CD4-positive, alpha-beta memory T cell (primary cell): ENCODE data around the gene PREPL. TPM values are rescaled to one million over a fixed set of nuclear protein-coding genes. Genes with fewer than 3 reads are reported as not detected.
"Not testable (repeated sequence)": the region's sequence is repeated elsewhere in the genome, so short reads cannot be mapped to it uniquely, and the experiment has no call there.

ENCODE experiments used
- CTCF ChIA-PET: fragments of 350-600 bp; sonication (Branson Sonifier 250); formaldehyde crosslinking; loops from one replicate; lab custom pipeline; 2021; ENCODE audit warnings: inconsistent platforms; ENCODE audit not compliant: partially characterized antibody; lab: Charles Lee
- POLR2A ChIA-PET: fragments of 350-600 bp; sonication (Branson Sonifier 250); formaldehyde crosslinking; loops from one replicate; lab custom pipeline; 2021; ENCODE audit not compliant: partially characterized antibody; lab: Charles Lee
- DNase-seq, 5 donors: peaks; one replicate each; pipeline versions ENCODE4 v3.0.0 to v3.0.0-alpha.2; 2020 to 2022; ENCODE audit warnings: mixed read lengths in 1 of 5
- H3K27ac ChIP-seq: one replicate; pipeline ENCODE4 v1.7.0; 2013; ENCODE audit warnings: low read depth, low read length
- H3K27me3 ChIP-seq: 2 replicates; pipeline ENCODE4 v1.7.0; 2013; ENCODE audit warnings: mild to moderate bottlenecking, low read length, moderate library complexity; ENCODE audit not compliant: insufficient read depth
- H3K36me3 ChIP-seq: 2 replicates; pipeline ENCODE4 v1.7.0; 2013; ENCODE audit warnings: mild to moderate bottlenecking, low read length, moderate library complexity; ENCODE audit not compliant: insufficient read depth
- H3K4me1 ChIP-seq: 2 replicates; pipeline ENCODE4 v1.7.0; 2013; ENCODE audit warnings: mild to moderate bottlenecking, low read length, moderate library complexity; ENCODE audit not compliant: insufficient read depth
- H3K4me3 ChIP-seq, 2 donors: one replicate each; pipeline ENCODE4 v1.7.0; 2013; ENCODE audit warnings: low read length in 2 of 2, mild to moderate bottlenecking in 1 of 2
- H3K9me3 ChIP-seq, 2 donors: one replicate each; pipeline ENCODE4 v1.7.0; 2013; ENCODE audit warnings: low read length in 2 of 2, control low read depth in 1 of 2; ENCODE audit not compliant: control insufficient read depth in 1 of 2
- H3K27ac Mint-ChIP-seq, 7 donors: one replicate each; pipeline ENCODE4 v1.8.0; 2020 to 2021; ENCODE audit warnings: mixed read lengths in 7 of 7, mild to moderate bottlenecking in 6 of 7, inconsistent platforms in 3 of 7, moderate library complexity in 3 of 7
- H3K27me3 Mint-ChIP-seq, 2 donors: one replicate each; pipeline ENCODE4 v1.8.0; 2020 to 2021; ENCODE audit warnings: mixed read lengths in 2 of 2
- H3K36me3 Mint-ChIP-seq, 2 donors: one replicate each; pipeline ENCODE4 v1.8.0; 2020 to 2021; ENCODE audit warnings: mixed read lengths in 2 of 2, inconsistent platforms in 1 of 2, mild to moderate bottlenecking in 1 of 2
- H3K4me1 Mint-ChIP-seq, 4 donors: one replicate each; pipeline ENCODE4 v1.8.0; 2020 to 2021; ENCODE audit warnings: mixed read lengths in 4 of 4, mild to moderate bottlenecking in 1 of 4
- H3K4me3 Mint-ChIP-seq, 8 donors: one replicate each; pipeline ENCODE4 v1.8.0; 2020 to 2021; ENCODE audit warnings: mixed read lengths in 8 of 8, mild to moderate bottlenecking in 7 of 8, moderate library complexity in 6 of 8, inconsistent platforms in 3 of 8
- H3K9me3 Mint-ChIP-seq, 8 donors: one replicate each; pipeline ENCODE4 v1.8.0; 2020 to 2021; ENCODE audit warnings: mixed read lengths in 8 of 8, mild to moderate bottlenecking in 5 of 8, inconsistent platforms in 3 of 8, moderate library complexity in 1 of 8
- intact Hi-C: fragments of 100-400 bp; cut with micrococcal nuclease; formaldehyde crosslinking; loops from one replicate; pipeline ENCODE4 v1.15.1; 2023
- polyA plus RNA-seq, 2 donors: library from polyadenylated mRNA; unstranded; fragments of 300-500 nt; fragmentation: Illumina TruSeq; gene quantifications; one replicate each; pipeline ENCODE4 v1.2.3, GENCODE V29; 2021
- total RNA-seq, 2 experiments: library from RNA; stranded (reverse); gene quantifications; one replicate each; pipeline ENCODE4 v1.2.3, GENCODE V29; 2021

PREPL gene
- total and polyA plus RNA-seq, 4 experiments from 2014 or later, result 19.6 to 42.8 (median 29.8) TPM

GRCh38 chr2:44385226-44385625 lies 23.9 kb upstream of the PREPL start:
- POLR2A ChIA-PET, intact Hi-C loops, DNase-seq, H3K27me3 Mint-ChIP-seq, H3K9me3 ChIP-seq, CTCF ChIA-PET, H3K27ac ChIP-seq, H3K9me3 Mint-ChIP-seq, H3K27me3 ChIP-seq, H3K36me3 ChIP-seq, H3K4me3 Mint-ChIP-seq, H3K4me3 ChIP-seq, H3K27ac Mint-ChIP-seq, H3K4me1 ChIP-seq: not testable (repeated sequence)
- Mint-ChIP-seq H3K36me3 (peaks cover 21 to 46% of the 10 kb centered on the region in 2 donors), H3K4me1 (peaks cover 11 to 29% (median 15%) of the 10 kb centered on the region in 4 donors)

- POLR2A ChIA-PET, result interaction anchor here (1.5 kb wide), 1 partner anchor 15 kb away, joined by 5 read pairs; the partner anchor contains the start of gene CAMKMT
- Histone ChIP-seq H3K4me3 (no peak overlapping the region), H3K27me3 (no peaks in the 10 kb centered on the region), H3K27ac (no peak overlapping the region), H3K36me3 (no peaks in the 10 kb centered on the region), H3K4me1 (no peaks in the 10 kb centered on the region), H3K9me3 (no peaks in the 10 kb centered on the region)
- Mint-ChIP-seq H3K4me1 (peaks cover 0 to 6% (median 1%) of the 10 kb centered on the region in 4 donors), H3K27ac (no peak overlapping the region), H3K9me3 (no peaks in the 10 kb centered on the region), H3K4me3 (no peak overlapping the region), H3K27me3 (no peaks in the 10 kb centered on the region), H3K36me3 (peaks cover 27 to 43% of the 10 kb centered on the region in 2 donors)
- intact Hi-C loops, result no loop called here
- CTCF ChIA-PET, result interaction anchor here (1.0 to 1.7 kb wide), 3 partner anchors 9 to 16 kb away, joined by 3 to 7 read pairs (median 5); no protein-coding TSS in a partner anchor
- DNase-seq, result no peak
Observed at GRCh38 chr2:44377486-44377885, 16.2 kb upstream of the PREPL start.

- Mint-ChIP-seq H3K36me3 (peaks cover 17 to 23% of the 10 kb centered on the region in 2 donors), H3K9me3 (no peaks in the 10 kb centered on the region), H3K4me1 (peaks cover 5 to 13% (median 10%) of the 10 kb centered on the region in 4 donors), H3K27ac (no peak overlapping the region), H3K27me3 (no peaks in the 10 kb centered on the region), H3K4me3 (no peak overlapping the region)
- DNase-seq, result no peak
- no peak overlapping the region for H3K4me3 ChIP-seq
- no peaks in the 10 kb centered on the region for H3K36me3 ChIP-seq
- H3K27me3 ChIP-seq, result no peaks in the 10 kb centered on the region
- intact Hi-C loops, result no loop called here
- peaks cover 6% of the 10 kb centered on the region for H3K4me1 ChIP-seq
- POLR2A ChIA-PET, result interaction anchor here (1.0 kb wide), 1 partner anchor 13 kb away, joined by 3 read pairs; no protein-coding TSS in a partner anchor
- no peak overlapping the region for H3K27ac ChIP-seq
- CTCF ChIA-PET, result no interaction called here
- H3K9me3 ChIP-seq, result no peaks in the 10 kb centered on the region
Observed at GRCh38 chr2:44372246-44372645, 11.0 kb upstream of the PREPL start.

- no peaks in the 10 kb centered on the region for H3K9me3 ChIP-seq
- H3K27me3 Mint-ChIP-seq, result no peaks in the 10 kb centered on the region
- POLR2A ChIA-PET, result interaction anchor here (0.6 to 1.0 kb wide), 3 partner anchors 9 to 49 kb away, joined by 3 to 4 read pairs (median 3); no protein-coding TSS in a partner anchor
- intact Hi-C loops, result no loop called here
- H3K36me3 ChIP-seq, result no peaks in the 10 kb centered on the region
- no peak overlapping the region for H3K27ac Mint-ChIP-seq
- H3K27ac ChIP-seq, result no peak overlapping the region
- no peak overlapping the region for H3K4me3 ChIP-seq
- H3K27me3 ChIP-seq, result no peaks in the 10 kb centered on the region
- H3K4me1 ChIP-seq, result peaks cover 6% of the 10 kb centered on the region
- CTCF ChIA-PET, result no interaction called here
- H3K9me3 Mint-ChIP-seq, result no peaks in the 10 kb centered on the region
- H3K4me3 Mint-ChIP-seq, result no peak overlapping the region
- DNase-seq, result no peak
- H3K4me1 Mint-ChIP-seq, result peaks cover 5 to 13% (median 10%) of the 10 kb centered on the region in 4 donors
- H3K36me3 Mint-ChIP-seq, result peaks cover 17 to 23% of the 10 kb centered on the region in 2 donors
Observed at GRCh38 chr2:44371445-44371844, 10.2 kb upstream of the PREPL start.

- ChIA-PET POLR2A (no interaction called here), CTCF (interaction anchor here (0.8 to 1.0 kb wide), 2 partner anchors 33 to 134 kb away, joined by 3 read pairs; no protein-coding TSS in a partner anchor)
- Mint-ChIP-seq H3K36me3 (peaks cover 15 to 22% of the 10 kb centered on the region in 2 donors), H3K4me1 (peaks cover 12 to 20% (median 16%) of the 10 kb centered on the region in 4 donors), H3K27ac (no peak overlapping the region), H3K27me3 (no peaks in the 10 kb centered on the region), H3K9me3 (no peaks in the 10 kb centered on the region), H3K4me3 (no peak overlapping the region)
- intact Hi-C loops, result no loop called here
- no peak overlapping the region for H3K27ac ChIP-seq
- no peak for DNase-seq
- H3K9me3 ChIP-seq, result no peaks in the 10 kb centered on the region
- no peaks in the 10 kb centered on the region for H3K36me3 ChIP-seq
- no peaks in the 10 kb centered on the region for H3K27me3 ChIP-seq
- no peak overlapping the region for H3K4me3 ChIP-seq
- H3K4me1 ChIP-seq, result peaks cover 9% of the 10 kb centered on the region
Observed at GRCh38 chr2:44369392-44369791, 8.1 kb upstream of the PREPL start.

GRCh38 chr2:44367591-44367990 lies 6.3 kb upstream of the PREPL start:
- Histone ChIP-seq H3K36me3 (no peaks in the 10 kb centered on the region), H3K9me3 (no peaks in the 10 kb centered on the region), H3K27me3 (no peaks in the 10 kb centered on the region), H3K4me3 (no peak overlapping the region), H3K27ac (no peak overlapping the region), H3K4me1 (peaks cover 25% of the 10 kb centered on the region)
- H3K9me3 Mint-ChIP-seq, result no peaks in the 10 kb centered on the region
- ChIA-PET CTCF (interaction anchor here (0.6 kb wide), 1 partner anchor 112 kb away, joined by 3 read pairs; no protein-coding TSS in a partner anchor), POLR2A (no interaction called here)
- no peak overlapping the region for H3K27ac Mint-ChIP-seq
- intact Hi-C loops, result no loop called here
- H3K36me3 Mint-ChIP-seq, result peaks cover 5 to 7% of the 10 kb centered on the region in 2 donors
- DNase-seq, result no peak
- no peak overlapping the region for H3K4me3 Mint-ChIP-seq
- H3K4me1 Mint-ChIP-seq, result peaks cover 20 to 34% (median 24%) of the 10 kb centered on the region in 4 donors
- no peaks in the 10 kb centered on the region for H3K27me3 Mint-ChIP-seq

- Histone ChIP-seq H3K27me3 (no peaks in the 10 kb centered on the region), H3K9me3 (no peaks in the 10 kb centered on the region), H3K4me1 (peaks cover 35% of the 10 kb centered on the region), H3K4me3 (no peak overlapping the region), H3K36me3 (no peaks in the 10 kb centered on the region), H3K27ac (no peak overlapping the region)
- Mint-ChIP-seq H3K27ac (peak overlapping the region in 1 of 7 donors; percentile 43), H3K9me3 (peaks cover 0 to 3% (median 0%) of the 10 kb centered on the region in 8 donors), H3K36me3 (peaks cover 7 to 18% of the 10 kb centered on the region in 2 donors), H3K27me3 (no peaks in the 10 kb centered on the region), H3K4me1 (peaks cover 25 to 52% (median 38%) of the 10 kb centered on the region in 4 donors), H3K4me3 (no peak overlapping the region)
- ChIA-PET POLR2A (no interaction called here), CTCF (interaction anchor here (1.2 kb wide), 1 partner anchor 122 kb away, joined by 4 read pairs; no protein-coding TSS in a partner anchor)
- intact Hi-C loops, result no loop called here
- no peak for DNase-seq
Observed at GRCh38 chr2:44364604-44365003, 3.3 kb upstream of the PREPL start.
